Measurements from ENCODE around the gene APOL4.
"Not testable (repeated sequence)": the region's sequence is repeated elsewhere in the genome, so short reads cannot be mapped to it uniquely, and the experiment has no call there.

Gene APOL4, protein sequence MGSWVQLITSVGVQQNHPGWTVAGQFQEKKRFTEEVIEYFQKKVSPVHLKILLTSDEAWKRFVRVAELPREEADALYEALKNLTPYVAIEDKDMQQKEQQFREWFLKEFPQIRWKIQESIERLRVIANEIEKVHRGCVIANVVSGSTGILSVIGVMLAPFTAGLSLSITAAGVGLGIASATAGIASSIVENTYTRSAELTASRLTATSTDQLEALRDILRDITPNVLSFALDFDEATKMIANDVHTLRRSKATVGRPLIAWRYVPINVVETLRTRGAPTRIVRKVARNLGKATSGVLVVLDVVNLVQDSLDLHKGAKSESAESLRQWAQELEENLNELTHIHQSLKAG

DNA sequence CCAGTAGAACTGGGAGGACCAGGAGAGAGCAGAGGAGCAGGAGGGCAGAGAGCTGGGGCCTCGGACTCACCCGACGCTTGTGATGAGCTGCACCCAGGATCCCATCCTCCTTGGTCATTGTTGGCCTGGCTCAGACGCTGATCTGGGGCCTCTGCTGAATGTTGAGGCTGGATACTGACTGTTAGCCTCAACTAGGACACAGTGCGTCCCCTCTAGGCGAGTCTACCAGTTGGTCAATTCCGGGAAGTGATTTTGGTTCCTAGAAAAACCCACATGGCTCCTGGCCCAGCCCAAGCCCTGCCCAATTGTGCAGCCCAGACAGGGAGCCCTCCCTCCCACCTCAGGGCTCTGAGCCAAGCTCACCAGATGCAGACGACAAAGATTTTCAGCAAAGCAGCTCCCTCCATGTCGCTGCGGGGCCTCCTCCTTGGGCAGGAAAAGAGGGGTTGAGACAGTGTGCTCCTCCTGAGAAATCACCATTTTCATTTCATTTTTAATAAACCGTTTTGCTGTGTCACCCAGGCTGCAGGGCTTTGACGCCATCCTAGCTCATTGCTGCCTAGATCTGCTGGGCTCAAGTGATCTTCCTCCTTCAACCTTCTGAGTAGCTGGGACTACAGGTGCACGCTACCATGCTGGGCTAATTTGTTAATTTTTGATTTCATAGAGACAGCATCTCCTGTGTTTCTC is at the start of gene APOL4:
Gene APOL4, minus strand, starts transcription at position 180 of the 690 bp plus-strand sequence. Its CDS starts 75 bp downstream, at position 105.
- DNase-seq, result no peak

DNA sequence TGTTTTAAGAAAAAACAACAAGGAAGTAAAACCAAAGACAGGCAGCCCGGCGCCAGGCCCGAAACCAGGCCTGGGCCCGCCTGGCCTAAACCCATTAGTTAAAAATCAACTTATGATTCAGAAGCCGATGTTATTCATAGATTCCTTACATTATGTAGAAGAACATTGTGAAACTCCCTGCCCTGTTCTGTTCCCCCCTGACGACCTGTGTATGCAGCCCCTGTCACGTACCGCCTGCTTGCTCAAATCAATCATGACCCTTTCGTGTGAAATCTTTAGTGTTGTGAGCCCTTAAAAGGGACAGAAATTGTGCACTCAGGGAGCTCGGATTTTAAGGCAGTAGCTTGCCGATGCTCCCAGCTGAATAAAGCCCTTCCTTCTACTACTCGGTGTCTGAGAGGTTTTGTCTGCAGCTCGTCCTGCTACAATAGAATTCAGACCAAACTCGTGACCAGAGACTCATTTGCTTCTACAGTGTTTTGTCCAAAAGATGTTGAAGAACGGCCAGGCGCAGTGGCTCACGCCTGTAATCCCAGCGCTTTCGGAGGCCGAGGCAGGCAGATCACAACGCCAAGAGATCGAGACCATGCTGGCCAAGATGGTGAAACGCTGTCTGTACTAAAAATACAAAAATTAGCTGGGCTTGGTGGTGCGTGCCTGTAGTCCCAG is 48.8 kb upstream of the APOL4 start:
- not testable (repeated sequence) for DNase-seq

DNA sequence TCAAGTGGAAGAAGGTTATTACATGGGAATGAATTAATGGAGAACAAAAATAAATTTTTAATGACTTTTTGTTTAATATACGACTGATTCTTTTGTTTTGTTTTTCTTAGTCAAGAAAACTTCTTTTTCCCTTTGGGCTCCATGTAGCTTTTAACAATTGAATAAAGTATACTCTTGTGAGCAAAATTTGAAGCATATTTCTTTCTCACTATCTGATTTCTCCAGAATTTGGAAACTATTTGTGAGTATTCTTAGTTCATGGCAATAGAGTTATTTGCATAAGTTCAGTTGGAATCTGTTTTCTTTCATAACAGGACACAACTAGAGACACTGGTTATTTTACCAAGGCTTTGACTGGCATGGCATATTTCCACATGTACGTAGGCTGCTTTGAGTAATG is 47.6 kb upstream of the APOL4 start:
- DNase-seq, result no peak

DNA sequence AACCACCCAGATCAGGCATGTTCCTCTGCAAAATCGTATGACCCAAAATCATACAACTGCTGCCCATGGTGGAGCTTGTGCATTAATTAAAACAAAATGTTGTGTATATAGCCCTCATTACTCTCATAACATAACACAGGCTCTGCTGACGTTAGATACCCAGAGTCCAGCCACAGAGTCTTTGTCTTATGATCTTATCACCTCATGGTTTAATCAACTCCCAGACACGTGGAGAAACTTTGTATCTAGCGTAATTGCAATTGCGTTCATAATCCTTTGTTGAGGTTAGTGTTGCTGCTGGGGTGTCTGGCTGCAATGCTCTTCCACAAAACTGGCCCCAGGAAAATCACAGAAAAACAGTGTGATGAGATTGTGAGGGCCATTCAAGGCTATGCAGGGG is 46.3 kb upstream of the APOL4 start:
- no peak for DNase-seq

DNA sequence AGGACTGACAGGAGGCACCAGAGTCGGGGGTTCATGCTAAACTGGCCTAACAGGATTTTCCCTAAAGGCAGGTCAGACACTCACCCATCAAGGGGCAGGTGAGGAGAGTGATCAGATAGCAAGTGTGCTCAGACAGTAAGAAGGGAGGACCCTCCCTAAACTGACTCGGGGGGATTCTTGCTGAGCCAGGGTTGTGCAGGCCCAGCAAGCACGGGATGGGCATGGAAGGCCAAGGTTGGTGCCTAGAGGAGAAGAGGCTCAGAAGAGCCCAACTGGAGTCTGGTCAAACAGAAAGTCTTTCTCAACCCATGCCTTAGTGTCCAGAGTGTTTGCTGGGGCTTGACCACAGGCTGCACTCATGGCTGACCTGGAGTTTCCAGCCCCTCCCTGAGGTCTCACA is 45.1 kb upstream of the APOL4 start:
- no peak for DNase-seq

DNA sequence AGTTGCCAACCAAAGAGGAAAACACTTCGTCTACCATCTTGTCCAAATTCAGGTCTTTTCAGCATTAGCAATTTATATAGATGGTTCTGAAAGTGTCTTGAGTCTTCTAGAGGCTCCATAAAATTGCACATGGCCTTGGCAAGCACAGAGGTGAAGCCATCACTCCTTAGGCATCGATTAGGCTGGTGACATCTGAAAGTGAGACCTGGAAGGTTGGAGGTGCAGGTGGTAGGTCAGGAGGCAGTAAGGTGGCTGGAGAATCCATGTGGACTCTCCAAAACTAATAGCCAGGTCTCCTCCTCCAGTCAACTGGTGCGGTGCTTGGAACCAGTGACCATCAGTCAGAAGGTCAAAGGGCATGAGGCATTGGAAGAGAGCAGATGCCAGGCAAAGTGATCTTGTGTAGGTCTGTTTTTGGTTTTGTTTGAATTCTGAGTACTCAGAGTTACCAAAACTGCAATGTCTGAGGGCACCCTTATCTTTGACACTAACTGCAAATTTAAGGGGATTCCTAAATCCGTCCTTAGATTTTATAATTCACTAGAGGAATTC is 44.3 kb upstream of the APOL4 start:
- no peak for DNase-seq

DNA sequence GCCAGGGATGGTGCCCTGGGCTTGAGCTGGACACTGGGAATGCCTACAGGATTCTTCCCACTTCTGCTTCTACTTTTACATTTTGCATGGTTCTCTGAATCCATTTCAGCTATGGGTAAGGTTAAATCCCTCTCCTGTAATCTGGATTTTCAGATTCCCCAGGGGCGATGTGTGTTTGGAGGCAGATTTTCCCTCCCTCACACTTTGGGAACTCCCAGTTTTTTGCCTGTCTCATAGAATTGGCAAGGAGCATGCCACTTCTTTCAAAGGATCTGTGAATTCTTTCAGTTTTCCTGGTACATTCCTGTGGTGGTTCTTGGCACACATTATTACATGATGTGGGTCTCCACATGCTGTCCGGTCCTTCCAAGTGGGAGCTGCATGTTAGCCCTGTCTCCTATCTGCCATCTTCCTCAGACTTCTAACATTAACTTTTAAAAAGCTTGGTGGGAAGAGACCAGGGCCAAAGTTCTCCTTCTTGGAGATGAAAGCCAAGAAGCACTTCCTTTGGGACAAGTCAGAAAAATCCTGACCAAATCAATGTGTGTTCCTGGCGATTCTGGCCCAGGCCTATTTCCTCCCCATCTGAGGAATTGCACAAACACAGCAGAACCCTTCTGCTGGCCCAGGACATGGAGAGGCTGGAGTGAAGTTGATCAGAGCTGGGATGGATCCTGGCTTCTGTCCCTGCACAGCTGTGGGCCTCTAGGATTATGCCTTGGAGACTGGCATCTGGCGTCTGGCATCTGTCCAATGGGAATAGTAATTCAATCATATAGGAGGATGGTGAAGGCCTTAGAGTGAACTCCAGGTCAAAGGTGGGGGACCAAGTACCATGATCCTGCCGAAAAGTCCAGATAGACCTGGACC is 43.1 kb upstream of the APOL4 start:
- DNase-seq, result no peak

DNA sequence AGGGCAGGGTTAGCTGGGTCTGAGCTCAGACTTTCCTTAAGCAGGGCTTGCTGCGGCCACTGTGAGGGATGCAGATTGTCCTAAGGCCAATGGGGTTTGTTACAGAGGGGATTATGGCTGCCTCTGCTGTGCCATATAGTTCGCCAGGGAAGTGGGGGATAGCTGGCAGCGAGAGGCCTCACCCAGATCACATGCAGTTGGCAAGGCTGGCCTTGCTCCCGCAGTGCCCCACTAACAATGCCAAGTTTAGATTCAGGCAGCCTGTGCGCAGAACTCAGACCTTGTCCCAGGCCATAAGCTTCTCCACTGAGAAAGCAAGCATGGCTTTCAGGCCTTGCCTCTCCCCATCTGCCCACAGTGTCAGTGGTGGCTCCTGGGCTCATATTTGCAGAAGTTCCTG is 42.4 kb upstream of the APOL4 start:
- no peak for DNase-seq

DNA sequence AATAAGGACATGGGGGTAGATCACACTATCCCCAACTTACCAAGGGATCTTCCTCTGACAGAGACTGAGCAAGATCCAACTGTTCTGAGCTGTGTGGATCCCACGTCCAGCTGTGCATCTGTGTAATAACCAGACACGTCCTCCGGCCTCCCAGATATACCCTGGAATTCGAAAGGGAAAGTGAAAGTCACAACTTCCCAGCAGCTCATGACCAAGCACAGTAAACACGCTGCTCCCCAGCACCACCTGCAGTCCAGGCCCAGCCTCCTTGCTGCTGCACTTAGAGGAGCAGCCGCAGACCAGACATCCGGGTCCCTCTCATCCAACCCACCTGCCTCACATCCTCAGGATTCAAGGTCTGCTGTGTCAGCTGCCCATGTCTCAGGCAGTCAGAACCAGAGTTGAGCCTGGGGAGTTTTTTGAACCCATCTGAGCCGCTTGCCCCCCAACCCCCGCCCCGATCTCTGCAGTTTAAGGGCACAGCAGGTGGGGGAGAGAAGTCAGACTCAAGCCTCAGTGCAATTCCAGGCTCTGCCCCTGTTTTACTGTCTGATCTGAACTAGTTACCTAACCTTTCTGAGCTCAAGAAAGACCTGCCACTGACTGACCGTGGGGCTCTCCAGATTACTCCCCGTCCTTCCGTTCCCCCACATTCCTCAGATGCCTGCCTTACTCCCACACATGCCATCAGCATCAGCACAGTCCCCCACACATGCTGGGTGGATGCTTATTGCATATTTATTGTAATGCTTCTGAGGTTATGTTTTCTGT is 38.0 kb upstream of the APOL4 start, which contains the start of gene APOL2:
Gene APOL2, minus strand, starts transcription at position 127 of the 771 bp plus-strand sequence. CDS start 6,365 bp downstream, outside the sequence.
- peak; percentile 70 for DNase-seq

DNA sequence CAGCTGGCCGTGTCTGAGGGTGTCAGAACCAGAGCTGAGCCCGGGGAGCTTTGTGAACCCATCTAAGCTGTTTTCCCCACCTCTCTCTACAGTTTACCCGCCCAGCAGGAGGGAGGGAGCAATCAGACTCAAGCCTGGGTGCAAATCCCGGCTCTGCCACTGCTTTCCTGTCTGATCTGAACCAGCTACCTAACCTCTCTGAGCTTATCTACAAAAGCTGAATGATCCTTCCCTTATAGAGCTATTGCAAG is 37.5 kb upstream of the APOL4 start:
- DNase-seq, result no peak

DNA sequence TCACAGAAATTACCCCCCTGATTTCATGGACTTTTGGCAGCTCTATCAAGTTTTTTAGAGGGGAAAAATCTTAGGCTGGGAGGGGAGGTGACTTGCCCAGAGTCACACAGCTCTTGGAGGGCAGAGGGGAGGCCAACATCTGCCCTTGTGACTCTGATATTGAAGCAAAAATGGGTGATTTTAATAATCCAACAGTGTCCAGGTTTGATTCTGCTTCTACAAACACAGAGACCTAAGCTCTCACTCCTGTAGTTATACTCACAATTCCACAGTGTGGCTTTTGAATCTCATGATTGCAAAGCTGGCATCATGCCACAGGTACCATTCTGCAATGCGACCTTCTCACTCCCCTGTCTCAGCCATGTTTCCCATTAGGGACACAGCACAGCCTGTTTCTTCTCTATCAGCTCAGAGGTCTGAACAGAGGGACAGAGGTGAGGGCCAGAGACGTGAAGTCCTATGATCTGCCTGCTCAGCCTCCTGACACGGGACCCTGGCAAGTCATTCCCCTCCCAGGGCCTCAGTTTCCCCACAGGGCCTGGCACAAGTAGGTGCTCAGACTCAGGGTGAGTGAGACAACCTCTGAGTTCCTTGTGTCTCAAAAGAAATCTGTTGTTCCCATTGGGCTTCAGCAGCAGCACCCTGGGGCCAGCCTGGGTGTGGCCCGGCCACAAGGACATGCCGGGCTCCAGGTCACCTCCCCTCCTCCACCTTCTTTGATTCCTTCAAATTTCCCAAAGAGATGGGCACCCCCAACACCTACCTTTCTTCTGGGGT is 37.0 kb upstream of the APOL4 start:
- no peak for DNase-seq

DNA sequence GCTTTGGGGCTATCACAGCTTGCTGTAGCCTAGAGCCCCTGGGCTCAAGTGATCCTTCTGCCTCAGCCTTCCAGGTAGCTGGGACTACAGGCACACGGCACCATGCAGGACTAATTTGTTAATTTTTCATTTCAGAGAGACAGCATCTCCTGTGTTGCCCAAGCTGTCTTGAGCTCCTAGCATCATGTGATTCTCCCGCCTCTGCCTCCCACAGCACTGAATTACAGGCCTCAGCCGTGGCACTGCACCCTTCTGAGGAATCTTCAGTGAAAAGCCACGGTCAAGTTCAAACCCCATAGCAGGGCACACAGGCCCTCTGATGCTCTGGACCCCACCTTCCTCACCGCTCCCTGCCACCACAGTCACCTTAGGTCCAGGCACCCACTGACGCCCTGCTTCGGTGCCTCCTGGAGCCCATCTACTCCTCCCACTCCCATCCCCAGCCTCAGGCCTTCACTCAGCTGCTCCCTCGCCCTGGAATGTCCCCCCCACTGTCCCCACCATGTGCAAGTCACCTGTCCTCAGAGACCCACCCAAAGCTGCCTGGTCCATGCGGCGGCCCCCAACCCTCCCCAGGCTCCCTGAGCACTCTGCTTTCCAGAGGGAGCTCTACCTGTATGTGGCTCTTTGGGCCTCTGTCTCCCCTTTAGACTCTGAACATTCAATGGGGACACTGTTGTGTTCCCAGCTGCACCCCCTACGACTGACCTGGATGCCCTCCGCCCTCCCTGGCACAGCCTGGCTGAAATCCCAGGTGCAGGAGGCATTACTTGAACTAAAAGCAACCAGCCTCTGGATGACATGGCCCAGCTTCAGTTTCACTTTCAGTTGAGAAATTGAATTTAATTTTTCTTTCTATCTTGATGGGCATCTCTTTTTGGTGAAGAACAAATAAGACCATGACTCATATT is 36.1 kb upstream of the APOL4 start:
- no peak for DNase-seq

DNA sequence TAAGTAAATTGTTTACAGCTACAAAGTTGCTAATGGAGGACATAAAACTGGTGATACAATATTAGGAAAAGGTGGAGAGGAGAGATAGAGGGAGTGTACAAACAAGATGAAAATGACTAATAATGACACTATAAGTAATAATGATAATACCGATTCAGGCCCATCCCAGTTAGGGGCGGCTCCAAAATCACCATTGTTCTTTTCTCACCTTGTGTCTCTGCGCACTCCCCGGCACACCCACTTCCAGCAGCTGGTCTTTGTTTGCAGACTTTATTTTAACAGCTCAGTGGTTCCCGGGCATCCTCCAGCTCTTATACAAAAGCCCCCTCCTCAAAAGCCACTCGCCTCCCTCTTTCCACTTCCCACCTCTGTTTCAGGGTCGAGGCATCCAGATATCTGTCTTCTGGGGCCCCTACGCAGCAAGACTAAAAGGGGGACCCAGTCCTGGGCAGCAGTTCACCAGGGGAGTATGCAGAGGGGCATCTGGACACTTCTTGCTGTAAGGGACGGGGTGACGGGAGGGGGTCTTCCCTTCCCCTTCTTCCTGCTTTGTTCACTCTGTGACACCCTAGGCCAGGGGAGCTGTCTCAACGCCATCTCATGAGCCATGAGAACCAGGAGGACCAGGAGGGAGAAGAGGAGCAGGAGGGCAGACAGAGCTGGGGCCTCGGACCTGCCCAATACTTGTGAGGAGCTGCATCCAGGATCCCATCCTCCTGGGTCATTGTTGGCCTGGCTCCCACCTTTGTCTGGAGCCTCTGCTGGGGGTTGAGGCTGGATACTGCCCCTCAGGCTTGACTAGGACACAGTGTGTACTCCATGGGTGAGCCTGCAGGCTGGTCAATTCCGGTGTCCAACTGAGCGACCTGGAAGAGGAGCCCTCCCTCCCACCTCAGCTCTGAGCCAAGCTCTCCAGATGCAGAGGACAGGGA is 35.0 kb upstream of the APOL4 start:
- DNase-seq, result no peak

DNA sequence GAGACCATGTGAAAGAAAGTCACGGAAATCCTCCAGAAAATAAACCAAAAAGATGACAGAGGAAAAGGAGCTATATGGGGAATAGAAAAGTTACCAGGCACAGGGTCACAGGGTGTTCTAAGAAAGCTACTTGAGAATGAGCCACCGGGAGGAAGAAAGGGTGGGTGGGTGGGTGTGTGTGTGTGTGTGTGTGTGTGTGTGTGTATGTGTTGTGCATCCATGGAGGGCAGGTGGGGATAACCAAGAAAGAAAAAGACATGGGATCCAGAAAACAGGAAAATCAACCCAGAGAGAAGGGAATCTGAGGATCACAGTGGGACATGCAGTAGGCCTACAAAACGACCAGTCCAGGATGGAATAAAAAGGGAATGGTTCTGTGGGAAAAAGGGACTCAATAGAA is 34.0 kb upstream of the APOL4 start:
- DNase-seq, result no peak

DNA sequence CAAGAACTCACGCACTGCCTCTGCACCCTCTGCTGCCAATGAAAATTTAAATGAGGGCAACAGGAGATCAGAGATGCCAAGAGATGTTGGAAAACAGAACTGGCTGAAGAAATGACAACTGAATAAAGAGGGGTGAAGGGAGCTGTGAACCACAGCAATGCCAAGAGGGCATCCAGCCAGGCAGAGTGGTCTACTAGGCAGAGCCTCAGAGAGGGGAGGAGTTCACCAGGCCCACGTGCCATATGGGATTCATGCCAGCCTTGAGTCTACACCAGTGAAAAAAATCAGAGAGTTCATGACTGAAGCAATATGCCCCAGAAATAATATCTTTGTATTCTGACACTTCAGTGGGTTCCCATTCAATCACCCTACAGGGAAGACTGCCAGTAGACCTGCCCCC is 33.3 kb upstream of the APOL4 start:
- DNase-seq, result no peak

DNA sequence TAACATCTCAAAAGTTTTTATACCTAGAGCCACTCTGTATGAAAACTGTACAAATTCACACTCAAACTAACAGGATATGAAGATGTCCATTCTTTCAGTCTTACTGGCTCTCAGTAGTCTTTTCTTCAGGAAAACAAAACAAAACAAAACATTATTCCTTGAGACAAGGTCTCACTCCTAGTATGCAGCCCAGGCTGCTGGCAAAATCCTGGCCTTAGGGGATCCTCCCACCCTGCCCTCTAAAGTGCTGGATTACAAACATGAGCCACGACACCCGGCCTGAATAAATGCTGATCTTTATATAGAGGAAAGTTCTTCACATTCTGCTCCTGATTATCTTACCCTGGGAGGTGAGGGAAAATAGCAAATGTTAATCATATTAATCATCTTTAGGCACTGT is 32.6 kb upstream of the APOL4 start:
- DNase-seq, result no peak

DNA sequence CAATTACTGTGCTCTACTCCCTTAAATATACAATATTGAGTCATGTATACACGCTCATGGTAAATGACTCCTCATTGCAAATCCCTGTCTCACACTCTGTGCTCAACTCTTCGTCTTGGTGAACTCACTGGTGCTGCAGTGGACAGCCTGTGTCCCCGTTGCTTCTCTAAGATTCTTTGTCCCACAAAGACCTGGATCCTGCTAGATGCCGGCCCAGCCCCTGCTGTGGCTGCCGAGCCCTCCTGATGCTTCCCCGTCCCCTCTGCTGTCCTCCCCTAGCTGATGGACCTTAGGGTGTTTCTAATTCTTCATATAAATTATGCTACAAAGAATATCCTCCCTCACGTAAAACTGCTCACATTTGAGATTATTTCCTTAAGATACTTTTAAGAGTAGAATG is 32.2 kb upstream of the APOL4 start:
- DNase-seq, result no peak

DNA sequence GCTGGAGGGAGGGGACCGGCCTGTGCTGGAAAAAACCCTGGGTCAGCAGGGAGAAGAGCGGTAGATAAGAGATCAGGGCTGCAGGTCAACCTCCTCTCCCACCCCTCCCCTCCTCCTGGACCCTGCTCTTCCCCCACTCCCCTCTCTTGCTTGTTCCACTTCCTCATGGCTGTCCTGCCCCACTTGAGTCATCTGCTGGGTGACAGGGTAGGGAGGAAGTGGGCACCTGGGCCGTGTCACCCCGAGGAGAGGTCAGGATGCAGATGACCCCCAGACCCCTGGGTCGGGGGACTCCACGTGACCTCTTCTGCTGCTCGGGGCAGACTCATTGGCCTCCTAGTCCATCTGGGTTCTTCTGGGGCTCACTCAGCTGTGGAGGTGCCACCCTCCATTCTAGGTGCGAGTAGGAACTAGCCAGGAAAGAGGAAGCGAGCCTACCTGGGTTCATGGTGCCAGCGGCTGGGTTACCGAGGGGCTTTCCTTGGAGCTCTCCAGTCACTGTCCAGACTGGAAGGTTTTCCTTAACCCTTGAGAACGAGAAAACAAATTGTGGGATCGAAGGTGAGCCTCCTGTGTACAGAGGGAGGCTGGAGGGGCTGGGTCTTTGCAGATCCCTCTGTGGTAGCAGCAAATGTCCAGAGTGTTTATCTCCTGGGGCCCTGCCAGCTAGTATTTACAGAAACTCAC is 31.2 kb upstream of the APOL4 start:
- DNase-seq, result no peak

Measured in NCI-H2029 treated with DMSO at 0.1 percent for 48 hours (cell line).